Neural cell (in vitro differentiated cells): ENCODE results near the gene YDJC.

Source experiments
- CTCF ChIP-seq: fragments of 450-650 bp; IDR thresholded peaks from 2 replicates; pipeline ENCODE4 v1.5.1; 2014; ENCODE audit warnings: antibody characterized with exemption, mild to moderate bottlenecking, moderate library complexity; ENCODE audit not compliant: poor library complexity, severe bottlenecking
- EP300 ChIP-seq: fragments of 450-650 bp; conservative IDR thresholded peaks from 2 replicates; pipeline ENCODE4 v1.6.1; 2014; ENCODE audit warnings: antibody characterized with exemption, mild to moderate bottlenecking, moderate library complexity; ENCODE audit not compliant: poor library complexity, severe bottlenecking

- TF ChIP-seq CTCF, result no peak
- TF ChIP-seq EP300, result no peak
Measured at GRCh38 chr22:21631025-21631424, 1.2 kb upstream of the YDJC start.
